Astrocyte of the spinal cord (primary cell): ENCODE results near the gene DCAF15.

ENCODE experiments used
- DNase-seq: peaks from one replicate; pipeline ENCODE4 v3.0.0; 2011; ENCODE audit warnings: low read depth, low spot score
- H3K4me3 ChIP-seq: 2 replicates; pipeline ENCODE4 v1.5.1; 2011; ENCODE audit warnings: low read depth, mild to moderate bottlenecking, low read length, moderate library complexity
- in situ Hi-C: cut with HindIII; loops from 2 replicates; pipeline ENCODE4 v1.10.0; 2017; ENCODE audit warnings: low sequenced_read_pairs
- TF ChIP-seq, protein P1 (sequence below): IDR thresholded peaks from 2 replicates; pipeline ENCODE4 v1.5.1; 2012; ENCODE audit warnings: low read depth, mild to moderate bottlenecking, low read length, inconsistent platforms

The DCAF15 gene

DNA sequence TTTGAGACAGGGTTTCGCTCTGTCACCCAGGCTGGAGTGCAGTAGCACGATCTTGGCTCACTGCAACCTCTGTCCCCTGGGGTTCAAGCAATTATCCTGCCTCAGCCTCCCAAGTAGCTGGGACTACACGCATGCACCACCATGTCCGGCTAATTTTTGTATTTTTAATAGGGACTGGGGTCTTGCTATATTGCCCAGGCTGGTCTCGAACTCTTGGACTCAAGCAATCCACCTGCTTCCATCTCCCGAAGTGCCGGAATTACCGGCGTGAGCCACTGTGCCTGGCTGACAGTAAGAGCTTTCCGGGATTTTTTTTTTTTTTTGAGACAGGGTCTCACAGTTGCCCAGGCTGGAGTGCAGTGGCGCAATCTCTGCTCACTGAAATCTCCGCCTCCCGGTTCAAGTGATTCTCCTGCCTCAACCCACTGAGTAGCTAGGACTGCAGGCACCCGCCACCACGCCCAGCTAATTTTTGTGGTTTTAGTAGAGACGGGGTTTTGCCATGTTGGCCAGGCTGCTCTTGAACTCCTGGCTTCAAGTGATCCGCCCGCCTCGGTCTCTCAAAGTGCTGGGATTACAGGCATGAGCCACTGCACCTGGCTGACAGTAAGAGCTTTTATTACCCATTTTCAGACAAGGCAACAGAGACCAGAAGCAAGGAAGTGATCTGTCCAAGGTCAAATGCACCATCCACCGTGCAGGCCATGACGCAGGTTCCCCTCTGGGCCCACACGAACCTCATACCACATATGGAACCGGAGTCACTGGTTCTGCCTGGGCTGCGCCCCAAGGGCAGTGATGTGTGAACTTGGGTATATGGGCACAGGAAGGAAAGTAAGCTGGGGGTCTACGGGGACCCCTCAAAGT is 32.8 kb downstream of the DCAF15 start:
- in situ Hi-C loops, result no loop called here
- TF ChIP-seq, protein P1, sequence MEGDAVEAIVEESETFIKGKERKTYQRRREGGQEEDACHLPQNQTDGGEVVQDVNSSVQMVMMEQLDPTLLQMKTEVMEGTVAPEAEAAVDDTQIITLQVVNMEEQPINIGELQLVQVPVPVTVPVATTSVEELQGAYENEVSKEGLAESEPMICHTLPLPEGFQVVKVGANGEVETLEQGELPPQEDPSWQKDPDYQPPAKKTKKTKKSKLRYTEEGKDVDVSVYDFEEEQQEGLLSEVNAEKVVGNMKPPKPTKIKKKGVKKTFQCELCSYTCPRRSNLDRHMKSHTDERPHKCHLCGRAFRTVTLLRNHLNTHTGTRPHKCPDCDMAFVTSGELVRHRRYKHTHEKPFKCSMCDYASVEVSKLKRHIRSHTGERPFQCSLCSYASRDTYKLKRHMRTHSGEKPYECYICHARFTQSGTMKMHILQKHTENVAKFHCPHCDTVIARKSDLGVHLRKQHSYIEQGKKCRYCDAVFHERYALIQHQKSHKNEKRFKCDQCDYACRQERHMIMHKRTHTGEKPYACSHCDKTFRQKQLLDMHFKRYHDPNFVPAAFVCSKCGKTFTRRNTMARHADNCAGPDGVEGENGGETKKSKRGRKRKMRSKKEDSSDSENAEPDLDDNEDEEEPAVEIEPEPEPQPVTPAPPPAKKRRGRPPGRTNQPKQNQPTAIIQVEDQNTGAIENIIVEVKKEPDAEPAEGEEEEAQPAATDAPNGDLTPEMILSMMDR, result no peak

DNA sequence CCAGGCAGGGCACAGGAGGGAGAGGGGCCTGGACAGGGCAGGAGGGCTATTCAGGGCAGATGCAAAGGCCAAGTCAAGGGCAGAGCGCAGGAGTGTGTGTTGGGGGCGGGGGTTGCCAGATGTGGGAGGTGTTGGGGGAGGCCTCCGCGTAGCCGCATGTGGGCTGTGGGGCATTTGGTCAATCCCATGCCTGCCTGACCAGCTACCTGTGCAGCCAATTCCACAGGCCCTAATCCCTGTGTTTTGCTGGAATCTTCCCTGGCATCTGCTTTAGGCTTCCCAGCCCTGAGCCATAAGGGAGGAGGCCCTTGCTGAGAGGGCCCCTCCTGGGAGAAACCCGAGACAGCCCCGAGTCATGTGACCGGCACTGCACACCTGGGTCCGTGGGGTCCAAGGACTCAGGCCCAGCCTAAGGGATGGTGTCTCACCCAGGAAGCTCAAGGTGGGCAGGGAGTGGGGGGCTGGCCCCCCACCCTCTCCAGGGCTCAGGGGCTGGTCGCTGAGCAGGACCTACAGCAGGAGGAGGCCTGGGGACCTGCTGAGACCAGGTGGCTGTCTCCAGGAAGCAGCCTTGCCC is 33.5 kb downstream of the DCAF15 start:
- no peak overlapping the region for H3K4me3 ChIP-seq
- in situ Hi-C loops, result no loop called here
- DNase-seq, result no peak
- TF ChIP-seq, protein P1, result no peak

More for the DNA sequence above, 32.8 kb downstream of the DCAF15 start:
- DNase-seq, result no peak
- no peak overlapping the region for H3K4me3 ChIP-seq

DNA sequence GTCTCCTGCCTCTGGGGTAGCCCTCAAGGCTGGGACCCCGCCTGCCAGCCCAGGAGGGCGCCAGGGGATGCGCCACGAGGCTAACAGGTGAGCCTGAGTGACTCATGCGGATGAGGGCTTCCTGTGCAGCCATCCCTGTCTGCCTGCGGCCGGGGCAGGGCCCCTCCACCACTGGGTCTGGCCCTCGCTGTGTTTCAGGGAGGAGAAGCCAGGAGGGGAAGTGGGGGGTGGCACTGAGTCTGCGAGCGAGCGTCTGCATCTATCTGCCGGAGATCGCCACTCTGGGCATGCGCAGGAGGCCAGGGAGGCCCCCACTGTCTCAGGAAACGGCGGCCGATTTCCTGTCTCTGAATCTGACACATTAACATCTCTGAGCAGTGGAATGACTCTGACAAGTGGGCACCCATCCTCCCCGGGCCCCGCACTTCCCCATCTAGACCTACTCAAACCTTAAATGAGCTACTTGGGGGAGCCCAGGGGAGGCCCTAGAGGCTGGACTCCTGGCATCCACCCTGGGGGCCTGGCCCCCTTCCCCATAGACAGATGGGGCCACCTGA is 34.1 kb downstream of the DCAF15 start:
- TF ChIP-seq, protein P1, result no peak
- in situ Hi-C loops, result no loop called here
- peak; percentile 59 for DNase-seq
- no peak overlapping the region for H3K4me3 ChIP-seq

DNA sequence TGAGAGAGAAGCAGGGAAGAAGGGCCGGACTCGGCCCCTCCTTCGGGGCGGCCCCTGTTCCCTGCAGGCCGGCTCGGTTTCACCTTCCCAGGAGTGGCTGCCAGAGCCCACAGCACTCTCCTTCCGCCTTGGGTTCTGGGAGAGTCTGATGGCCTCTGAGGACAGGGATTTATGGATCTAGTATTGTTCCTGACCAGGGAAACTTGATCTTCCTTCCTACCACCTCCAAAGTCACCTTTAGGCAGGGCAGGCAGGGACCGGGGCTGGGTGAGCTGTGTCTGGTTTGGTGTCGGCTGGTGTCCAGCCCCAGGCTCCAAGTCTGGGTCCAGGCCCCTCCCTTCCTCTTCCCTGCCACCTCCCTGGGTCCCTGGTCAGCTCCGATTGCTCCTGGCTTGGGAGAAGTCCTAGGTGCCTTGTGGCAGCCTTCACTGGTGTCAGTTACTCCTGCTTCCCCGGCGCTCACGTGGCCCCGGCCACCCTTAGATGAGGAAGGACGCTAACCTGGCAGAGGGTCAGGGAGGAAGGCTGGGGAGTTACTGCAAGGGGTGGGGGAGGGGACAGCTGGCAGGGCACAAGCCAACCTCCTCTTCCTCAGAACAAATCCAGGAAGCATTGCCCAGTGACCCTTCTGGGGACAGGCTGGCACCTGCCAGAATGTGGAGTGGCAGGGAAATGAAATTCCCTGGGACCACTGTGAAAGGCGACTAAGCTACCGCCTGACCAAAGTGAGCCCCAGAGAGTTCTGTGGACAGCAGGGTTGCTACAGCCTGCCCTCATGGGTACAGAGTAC is 35.0 kb downstream of the DCAF15 start:
- no peak for DNase-seq
- in situ Hi-C loops, result no loop called here
- TF ChIP-seq, protein P1, result no peak
- H3K4me3 ChIP-seq, result no peak overlapping the region

DNA sequence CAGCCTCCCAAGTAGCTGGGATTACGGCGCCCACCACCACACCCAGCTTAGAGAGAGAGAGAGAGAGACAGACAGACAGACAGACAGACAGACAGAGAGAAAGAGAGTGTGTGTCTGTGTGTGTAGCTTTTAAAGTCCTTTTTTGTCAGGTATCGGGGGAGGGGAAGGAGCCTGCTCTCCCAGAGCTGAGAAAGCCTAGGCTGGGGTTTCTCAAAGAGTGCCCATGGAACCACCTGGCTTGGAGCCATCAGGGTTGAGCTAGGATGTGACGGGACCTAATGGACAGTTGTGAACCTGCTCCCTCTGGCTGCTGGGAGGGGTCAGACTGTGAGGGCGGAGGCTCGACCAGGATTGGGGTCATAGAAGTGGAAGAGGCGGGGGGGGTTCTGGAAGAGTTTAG is 37.2 kb downstream of the DCAF15 start:
- TF ChIP-seq, protein P1, result no peak
- no peak for DNase-seq
- in situ Hi-C loops, result no loop called here
- no peak overlapping the region for H3K4me3 ChIP-seq

DNA sequence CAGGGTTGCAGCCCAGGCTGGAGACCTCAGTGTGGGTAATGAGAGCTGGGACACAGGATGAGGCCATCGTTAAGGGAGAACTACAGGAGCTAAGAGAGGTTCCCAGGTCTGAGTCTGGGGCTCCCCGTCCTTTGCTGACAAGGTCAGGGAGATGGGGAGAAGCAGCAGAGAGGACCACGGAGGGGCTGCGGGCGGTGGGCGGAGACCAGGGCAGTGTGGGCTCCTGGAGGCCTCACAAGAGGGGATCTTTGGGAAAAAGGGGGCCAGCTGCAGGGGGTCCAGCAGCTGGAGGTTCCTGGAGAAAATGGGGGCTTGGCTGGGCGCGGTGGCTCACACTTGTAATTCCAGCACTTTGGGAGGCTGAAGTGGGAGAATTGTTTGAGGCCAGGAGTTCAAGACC is 37.8 kb downstream of the DCAF15 start:
- TF ChIP-seq, protein P1, result no peak
- H3K4me3 ChIP-seq, result no peak overlapping the region
- in situ Hi-C loops, result no loop called here
- no peak for DNase-seq
